ENCODE results near the gene CCDC3. TPM values are rescaled to one million over a fixed set of nuclear protein-coding genes. Genes with fewer than 3 reads are reported as not detected.

The CCDC3 gene
- polyA plus RNA-seq, 1 of the 3 experiments (the other 2 are of a cell fraction): 0.02 TPM

DNA sequence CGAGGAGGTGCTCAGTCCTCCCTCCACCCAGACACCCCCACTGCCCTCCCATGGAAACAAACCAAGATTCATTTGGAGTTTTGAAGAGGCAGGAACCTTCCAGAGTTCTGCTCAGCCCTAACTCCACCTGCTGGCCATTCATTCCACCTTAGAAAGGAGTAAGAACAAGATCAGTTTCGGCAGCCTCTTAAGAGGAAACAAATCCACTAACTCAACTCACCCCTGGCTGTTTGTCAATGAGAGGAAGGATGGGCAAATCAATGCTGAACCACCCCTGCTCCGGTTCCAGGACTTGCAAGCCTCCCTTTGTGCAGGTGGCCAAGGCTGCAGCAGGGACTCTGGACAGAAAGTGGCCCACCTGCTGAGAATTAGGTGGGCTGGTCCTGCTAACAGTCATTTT is 26.2 kb downstream of the CCDC3 start:
- Histone ChIP-seq H3K27ac (ENCODE audit: low read depth in 2 of 2, low read length in 1 of 2) (no peak overlapping the region), H3K9me2 (no peaks in the 10 kb centered on the region), H3K9ac (no peak overlapping the region), H3K9me3 (no peaks in the 10 kb centered on the region), H3K79me2 (ENCODE audit: insufficient read depth) (no peaks in the 10 kb centered on the region), H3K27me3 (ENCODE audit: insufficient read depth) (no peaks in the 10 kb centered on the region; the same call in 1 of the 2 replicates), H3K4me3 (ENCODE audit: low read depth in 2 of 2, low read length in 1 of 2) (no peak overlapping the region), H3F3A (replicated peaks; ENCODE audit: insufficient read depth) (no peaks in the 10 kb centered on the region), H3K4me1 (ENCODE audit: control insufficient read depth in 1 of 2, insufficient read depth in 2 of 2, low read depth in 1 of 2, low read length in 1 of 2) (peaks cover 0 to 5% of the 10 kb centered on the region in 2 experiments; a peak in 2 of 4 replicates), H3K4me2 (no peak overlapping the region), H4K20me1 (ENCODE audit: insufficient read depth) (no peaks in the 10 kb centered on the region), H3K36me3 (replicated peaks in 1 of 2; ENCODE audit: control insufficient read depth in 1 of 2, insufficient read depth in 2 of 2, low read length in 1 of 2) (no peaks in the 10 kb centered on the region), H2AFZ (ENCODE audit: low read depth) (no peak overlapping the region)
- POLR2A ChIA-PET: no interaction called here
- DNase-seq: no peak
- 55% methylated on average over 3 of the region's 3 CpGs for WGBS (ENCODE audit: low lambda C conversion rate)
- CTCF ChIA-PET: no interaction called here
- TF ChIP-seq RCOR1 (IDR thresholded peaks at IDR 0.05; ENCODE audit: low read length): no peak
- no peak for TF ChIP-seq SMC3 (IDR thresholded peaks at IDR 0.05; ENCODE audit: low read depth, low read length)
- TF ChIP-seq, protein P1, sequence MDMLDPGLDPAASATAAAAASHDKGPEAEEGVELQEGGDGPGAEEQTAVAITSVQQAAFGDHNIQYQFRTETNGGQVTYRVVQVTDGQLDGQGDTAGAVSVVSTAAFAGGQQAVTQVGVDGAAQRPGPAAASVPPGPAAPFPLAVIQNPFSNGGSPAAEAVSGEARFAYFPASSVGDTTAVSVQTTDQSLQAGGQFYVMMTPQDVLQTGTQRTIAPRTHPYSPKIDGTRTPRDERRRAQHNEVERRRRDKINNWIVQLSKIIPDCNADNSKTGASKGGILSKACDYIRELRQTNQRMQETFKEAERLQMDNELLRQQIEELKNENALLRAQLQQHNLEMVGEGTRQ (IDR thresholded peaks at IDR 0.05; ENCODE audit: borderline replicate concordance, low read depth, low read length): no peak
- TF ChIP-seq, protein P2, sequence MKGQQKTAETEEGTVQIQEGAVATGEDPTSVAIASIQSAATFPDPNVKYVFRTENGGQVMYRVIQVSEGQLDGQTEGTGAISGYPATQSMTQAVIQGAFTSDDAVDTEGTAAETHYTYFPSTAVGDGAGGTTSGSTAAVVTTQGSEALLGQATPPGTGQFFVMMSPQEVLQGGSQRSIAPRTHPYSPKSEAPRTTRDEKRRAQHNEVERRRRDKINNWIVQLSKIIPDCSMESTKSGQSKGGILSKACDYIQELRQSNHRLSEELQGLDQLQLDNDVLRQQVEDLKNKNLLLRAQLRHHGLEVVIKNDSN (IDR thresholded peaks at IDR 0.05; ENCODE audit: borderline replicate concordance, low read depth): no peak
- no peak for TF ChIP-seq FOSL2 (IDR thresholded peaks at IDR 0.05; ENCODE audit: borderline replicate concordance, low read depth)
- TF ChIP-seq, protein P3, sequence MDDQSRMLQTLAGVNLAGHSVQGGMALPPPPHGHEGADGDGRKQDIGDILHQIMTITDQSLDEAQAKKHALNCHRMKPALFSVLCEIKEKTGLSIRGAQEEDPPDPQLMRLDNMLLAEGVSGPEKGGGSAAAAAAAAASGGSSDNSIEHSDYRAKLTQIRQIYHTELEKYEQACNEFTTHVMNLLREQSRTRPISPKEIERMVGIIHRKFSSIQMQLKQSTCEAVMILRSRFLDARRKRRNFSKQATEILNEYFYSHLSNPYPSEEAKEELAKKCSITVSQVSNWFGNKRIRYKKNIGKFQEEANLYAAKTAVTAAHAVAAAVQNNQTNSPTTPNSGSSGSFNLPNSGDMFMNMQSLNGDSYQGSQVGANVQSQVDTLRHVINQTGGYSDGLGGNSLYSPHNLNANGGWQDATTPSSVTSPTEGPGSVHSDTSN (IDR thresholded peaks at IDR 0.05): no peak
- TF ChIP-seq RAD21 (IDR thresholded peaks at IDR 0.05; ENCODE audit: low read length): no peak
- TF ChIP-seq ELF1 (IDR thresholded peaks at IDR 0.05): no peak
- no peak for TF ChIP-seq FOXJ3 (CRISPR knock-in tag; IDR thresholded peaks at IDR 0.05)
- TF ChIP-seq, protein P4, sequence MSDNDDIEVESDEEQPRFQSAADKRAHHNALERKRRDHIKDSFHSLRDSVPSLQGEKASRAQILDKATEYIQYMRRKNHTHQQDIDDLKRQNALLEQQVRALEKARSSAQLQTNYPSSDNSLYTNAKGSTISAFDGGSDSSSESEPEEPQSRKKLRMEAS (IDR thresholded peaks at IDR 0.05; ENCODE audit: low read depth): no peak
- TF ChIP-seq, protein P5, sequence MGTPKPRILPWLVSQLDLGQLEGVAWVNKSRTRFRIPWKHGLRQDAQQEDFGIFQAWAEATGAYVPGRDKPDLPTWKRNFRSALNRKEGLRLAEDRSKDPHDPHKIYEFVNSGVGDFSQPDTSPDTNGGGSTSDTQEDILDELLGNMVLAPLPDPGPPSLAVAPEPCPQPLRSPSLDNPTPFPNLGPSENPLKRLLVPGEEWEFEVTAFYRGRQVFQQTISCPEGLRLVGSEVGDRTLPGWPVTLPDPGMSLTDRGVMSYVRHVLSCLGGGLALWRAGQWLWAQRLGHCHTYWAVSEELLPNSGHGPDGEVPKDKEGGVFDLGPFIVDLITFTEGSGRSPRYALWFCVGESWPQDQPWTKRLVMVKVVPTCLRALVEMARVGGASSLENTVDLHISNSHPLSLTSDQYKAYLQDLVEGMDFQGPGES (IDR thresholded peaks at IDR 0.05; ENCODE audit: low read depth, low read length): no peak

DNA sequence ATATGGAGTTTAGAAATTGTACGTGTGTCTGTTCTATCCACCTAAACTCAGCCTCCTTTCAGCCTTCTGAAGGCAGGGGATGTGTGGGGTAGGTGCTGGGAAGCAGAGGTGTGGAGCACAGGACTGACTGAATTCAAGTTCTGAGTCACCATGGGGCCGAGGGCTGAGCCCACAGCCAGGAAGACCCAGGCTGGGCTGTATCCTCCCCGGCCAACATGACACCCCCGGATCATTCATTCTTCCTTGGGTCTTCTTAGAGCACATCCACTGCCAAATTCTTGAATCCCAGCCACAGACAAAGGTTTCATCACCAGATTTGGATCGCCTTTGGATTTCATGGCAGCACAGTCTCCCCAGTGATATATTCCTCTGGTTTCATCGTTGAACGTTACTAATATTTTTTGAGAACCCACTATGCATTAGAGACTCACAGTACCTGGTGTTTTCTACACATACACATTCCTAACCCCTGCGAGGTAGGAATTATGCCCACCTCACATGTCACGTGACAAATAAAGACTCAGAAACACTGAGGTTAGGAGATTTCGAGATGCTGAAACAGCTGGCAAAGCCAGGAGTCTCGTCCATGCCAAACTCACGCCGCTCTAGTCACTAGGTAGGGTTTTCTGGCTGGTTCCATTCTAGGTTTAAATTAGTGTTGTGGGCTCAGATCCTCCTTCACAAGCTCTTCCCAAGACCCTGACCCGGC is 26.9 kb downstream of the CCDC3 start:
- no peaks in the 10 kb centered on the region for H3F3A ChIP-seq (replicated peaks; ENCODE audit: insufficient read depth)
- no peak overlapping the region for H3K4me2 ChIP-seq
- no peaks in the 10 kb centered on the region; the same call in 1 of the 2 replicates for H3K27me3 ChIP-seq (ENCODE audit: insufficient read depth)
- no peaks in the 10 kb centered on the region for H3K9me2 ChIP-seq
- no peaks in the 10 kb centered on the region for H3K79me2 ChIP-seq (ENCODE audit: insufficient read depth)
- no peaks in the 10 kb centered on the region for H3K9me3 ChIP-seq
- WGBS (ENCODE audit: low lambda C conversion rate): 60% methylated on average over 12 of the region's 14 CpGs
- no peaks in the 10 kb centered on the region for H3K36me3 ChIP-seq (replicated peaks in 1 of 2; ENCODE audit: control insufficient read depth in 1 of 2, insufficient read depth in 2 of 2, low read length in 1 of 2)
- H4K20me1 ChIP-seq (ENCODE audit: insufficient read depth): no peaks in the 10 kb centered on the region
- no peak overlapping the region for H2AFZ ChIP-seq (ENCODE audit: low read depth)
- ChIA-PET POLR2A (no interaction called here), CTCF (no interaction called here)
- H3K27ac ChIP-seq (ENCODE audit: low read depth in 2 of 2, low read length in 1 of 2): no peak overlapping the region
- DNase-seq: no peak
- H3K4me3 ChIP-seq (ENCODE audit: low read depth in 2 of 2, low read length in 1 of 2): no peak overlapping the region
- H3K9ac ChIP-seq: no peak overlapping the region
- no peaks in the 10 kb centered on the region; a peak in 1 of 4 replicates for H3K4me1 ChIP-seq (ENCODE audit: control insufficient read depth in 1 of 2, insufficient read depth in 2 of 2, low read depth in 1 of 2, low read length in 1 of 2)
- no peak for TF ChIP-seq TEAD4 (IDR thresholded peaks at IDR 0.05; ENCODE audit: borderline replicate concordance, insufficient read depth)
- TF ChIP-seq TCF12 (IDR thresholded peaks at IDR 0.05): no peak
- TF ChIP-seq EP300 (IDR thresholded peaks at IDR 0.05; ENCODE audit: borderline replicate concordance in 1 of 2, low read depth in 1 of 2, low read length in 1 of 2): no peak
- no peak for TF ChIP-seq ELF1 (IDR thresholded peaks at IDR 0.05)
- no peak for TF ChIP-seq CHD2 (IDR thresholded peaks at IDR 0.05; ENCODE audit: low read length, partially characterized antibody)
- TF ChIP-seq, protein P5 (IDR thresholded peaks at IDR 0.05; ENCODE audit: low read depth, low read length): no peak
- TF ChIP-seq RFX5 (IDR thresholded peaks at IDR 0.05; ENCODE audit: low read length): no peak
- TF ChIP-seq, protein P3 (IDR thresholded peaks at IDR 0.05): no peak
- TF ChIP-seq SIN3A (IDR thresholded peaks at IDR 0.05; ENCODE audit: borderline replicate concordance, low read depth, low read length): no peak
- no peak for TF ChIP-seq TAF1 (IDR thresholded peaks at IDR 0.05; ENCODE audit: borderline replicate concordance, low read depth, low read length)
- no peak for TF ChIP-seq FOSL2 (IDR thresholded peaks at IDR 0.05; ENCODE audit: borderline replicate concordance, low read depth)
- no peak for TF ChIP-seq FOXJ3 (CRISPR knock-in tag; IDR thresholded peaks at IDR 0.05)
- no peak for TF ChIP-seq RXRA (IDR thresholded peaks at IDR 0.05; ENCODE audit: borderline replicate concordance, low read depth)
- TF ChIP-seq SMC3 (IDR thresholded peaks at IDR 0.05; ENCODE audit: low read depth, low read length): no peak
- TF ChIP-seq FOXM1 (IDR thresholded peaks at IDR 0.05; ENCODE audit: low read depth): no peak

All from SK-N-SH (cell line).